ENCODE results near the gene CACNA1D.
A peak's percentile ranks its signal among the peaks of the same experiment; 100 is the strongest.

The CACNA1D gene

GRCh38 chr3:53835257-53835656 is 340.8 kb downstream of the CACNA1D start:
- DNase-seq, result no peak

- no peak for DNase-seq
Observed at GRCh38 chr3:53836084-53836872, 341.9 kb downstream of the CACNA1D start.

- DNase-seq, result no peak
Observed at GRCh38 chr3:53837331-53837730, 342.9 kb downstream of the CACNA1D start.

- no peak for DNase-seq
Observed at GRCh38 chr3:53841296-53841695, 346.9 kb downstream of the CACNA1D start.

GRCh38 chr3:53842436-53843194 is 348.2 kb downstream of the CACNA1D start:
- DNase-seq, result no peak

GRCh38 chr3:53843195-53844177 is 349.1 kb downstream of the CACNA1D start:
- DNase-seq, result no peak

GRCh38 chr3:53844262-53845102 is 350.1 kb downstream of the CACNA1D start:
- no peak for DNase-seq

- peak; percentile 28 for DNase-seq
Observed at GRCh38 chr3:53845103-53845880, 350.9 kb downstream of the CACNA1D start.

GRCh38 chr3:53845881-53846133 is 351.4 kb downstream of the CACNA1D start:
- no peak for DNase-seq

GRCh38 chr3:53846134-53846850 is 351.9 kb downstream of the CACNA1D start, which contains the start of the genes CHDH and IL17RB:
CHDH (minus strand) TSS chr3:53846419; CDS start chr3:53824008, 22,411 bp downstream.
IL17RB (plus strand) TSS chr3:53846568; CDS start chr3:53846589, 21 bp downstream.
- DNase-seq, result peak; percentile 41

- DNase-seq, result no peak
Observed at GRCh38 chr3:53846851-53847155, 352.4 kb downstream of the CACNA1D start.

GRCh38 chr3:53849916-53850315 is 355.5 kb downstream of the CACNA1D start:
- DNase-seq, result no peak

GRCh38 chr3:53850895-53851294 is 356.5 kb downstream of the CACNA1D start:
- no peak for DNase-seq

GRCh38 chr3:53856964-53857363 is 362.6 kb downstream of the CACNA1D start:
- no peak for DNase-seq

- DNase-seq, result no peak
Observed at GRCh38 chr3:53858096-53858741, 363.8 kb downstream of the CACNA1D start.

- no peak for DNase-seq
Observed at GRCh38 chr3:53859178-53859577, 364.8 kb downstream of the CACNA1D start.

GRCh38 chr3:53860196-53860595 is 365.8 kb downstream of the CACNA1D start:
- DNase-seq, result no peak

- no peak for DNase-seq
Observed at GRCh38 chr3:53862241-53862640, 367.8 kb downstream of the CACNA1D start.

- DNase-seq, result no peak
Observed at GRCh38 chr3:53863145-53863544, 368.7 kb downstream of the CACNA1D start.
